Stimulated activated CD4-positive, alpha-beta T cell treated with anti-CD3 and anti-CD28 coated beads, Interleukin-12 subunit alpha, Interleukin-12 subunit beta, amount 100 ng/mL, for 48 hours (primary cell): ENCODE data around the gene CCDC69.
"Not testable (repeated sequence)": the region's sequence is repeated elsewhere in the genome, so short reads cannot be mapped to it uniquely, and the experiment has no call there.

Experiments used
- DNase-seq, 3 donors: peaks; one replicate each; pipeline ENCODE4 v3.0.0-alpha.2; 2020; ENCODE audit warnings: low read depth in 2 of 3, low spot score in 1 of 3

The CCDC69 gene

DNA sequence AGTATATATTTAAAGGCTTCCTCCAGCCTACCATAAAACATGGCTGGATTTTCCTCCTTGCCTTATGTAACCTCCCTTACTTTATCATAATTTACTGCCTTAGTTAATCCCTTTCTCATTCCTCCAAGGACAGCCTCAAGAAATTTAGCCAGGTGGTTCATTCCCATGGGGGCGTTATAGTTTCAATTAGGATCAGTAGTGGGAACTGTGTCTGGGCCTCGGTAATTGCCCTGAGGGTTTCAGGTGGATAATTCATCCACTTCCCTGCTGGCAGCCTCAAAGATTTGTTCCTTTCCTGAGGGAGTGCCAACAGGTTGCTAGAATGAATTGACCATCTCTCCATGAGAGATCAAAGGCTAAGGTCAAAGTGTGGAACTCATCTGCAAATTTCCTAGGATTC is 24.8 kb upstream of the CCDC69 start:
- no peak for DNase-seq

DNA sequence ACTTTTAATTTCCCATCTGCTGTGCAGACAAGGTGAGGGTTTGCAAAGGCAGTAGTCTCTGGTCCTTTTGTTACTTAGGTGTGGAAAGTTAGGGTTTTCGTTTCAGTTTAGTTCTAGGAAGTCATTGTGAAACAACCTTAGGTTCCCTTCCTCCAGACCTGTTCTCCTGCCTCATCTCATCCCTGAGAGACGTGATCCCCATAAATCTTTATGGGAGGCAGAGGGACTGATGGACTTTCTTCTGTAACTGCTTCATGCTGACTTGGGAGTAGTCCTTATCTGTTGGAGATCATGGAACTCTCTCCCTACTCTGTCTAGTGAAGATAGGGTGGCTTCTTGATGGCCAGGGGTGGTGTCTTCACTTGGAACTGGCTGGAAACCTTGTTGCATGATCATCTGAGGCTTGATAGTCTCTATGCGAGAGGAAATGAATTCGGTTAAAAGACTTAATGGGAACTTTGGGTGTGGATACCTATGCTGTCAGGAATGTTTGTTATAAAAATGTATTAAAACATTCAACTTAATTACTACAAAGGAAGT is 21.9 kb upstream of the CCDC69 start:
- no peak for DNase-seq

- DNase-seq = no peak
Measured at GRCh38 chr5:151244206-151244605, 20.3 kb upstream of the CCDC69 start.

- DNase-seq = no peak
Measured at GRCh38 chr5:151243564-151243963, 19.7 kb upstream of the CCDC69 start.

DNA sequence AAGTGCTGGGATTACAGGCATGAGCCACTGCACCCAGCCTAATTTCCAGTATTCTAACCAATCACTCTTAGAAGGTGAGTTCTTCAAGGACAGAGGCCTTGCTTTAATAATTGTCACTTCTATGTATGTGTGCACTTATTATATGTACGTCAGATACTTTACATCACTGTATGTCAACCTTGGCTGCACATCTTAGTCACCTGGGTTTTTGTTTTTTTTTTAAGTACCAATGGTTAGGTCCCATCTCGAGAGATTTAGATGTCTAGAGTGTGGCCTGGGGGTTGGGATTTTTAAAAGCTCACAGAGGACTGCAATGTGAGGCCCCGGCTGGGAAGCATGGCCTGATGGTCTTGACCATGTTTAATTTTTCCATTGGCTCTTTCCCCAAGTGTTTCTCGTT is 19.2 kb upstream of the CCDC69 start:
- DNase-seq = no peak

- DNase-seq = no peak
Measured at GRCh38 chr5:151240924-151241635, 17.2 kb upstream of the CCDC69 start.

- not testable (repeated sequence) for DNase-seq
Measured at GRCh38 chr5:151240268-151240835, 16.5 kb upstream of the CCDC69 start.

- peak in 2 of 3 donors; percentile 37 to 66 for DNase-seq
Measured at GRCh38 chr5:151239237-151239861, 15.5 kb upstream of the CCDC69 start.

DNA sequence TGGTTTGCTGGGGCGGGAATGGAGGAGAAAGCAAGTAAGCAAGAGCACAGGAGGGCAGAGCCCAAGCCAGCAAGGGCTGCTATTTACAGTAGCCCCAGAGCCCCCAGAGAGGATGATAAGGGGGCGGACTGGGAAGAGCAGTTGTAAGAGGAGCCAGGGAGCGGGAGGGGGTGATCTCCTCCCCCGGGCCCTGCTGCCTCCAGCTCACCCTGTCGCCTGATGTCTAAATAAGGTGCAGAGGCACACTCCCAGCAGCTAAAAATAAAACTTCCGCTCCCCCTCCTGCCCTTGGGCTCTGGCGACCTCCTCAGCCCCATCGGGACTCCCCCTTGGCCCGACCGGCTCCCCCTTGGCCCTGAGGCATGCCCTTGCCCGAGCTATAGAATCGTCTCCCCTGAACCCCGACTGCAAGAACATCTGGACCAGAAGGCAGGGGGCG is 14.4 kb upstream of the CCDC69 start:
- DNase-seq = no peak

DNA sequence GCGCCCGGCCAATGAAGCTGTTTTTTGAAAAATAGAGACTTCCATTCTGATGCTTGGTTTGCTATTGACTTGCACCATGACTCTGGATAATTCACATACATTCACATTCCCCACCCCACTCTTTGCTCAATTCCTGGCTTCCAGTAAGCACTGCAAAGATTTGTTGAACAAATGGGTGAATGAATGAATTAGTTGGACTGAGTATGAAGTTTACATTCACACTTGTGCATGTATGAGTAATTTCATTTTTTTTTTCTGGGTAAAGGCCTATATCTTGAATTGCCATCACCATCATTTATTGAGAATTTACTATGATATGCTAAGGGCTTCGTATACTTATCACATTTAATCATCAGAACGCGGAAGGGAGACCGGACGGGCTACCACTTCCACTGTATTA is 13.8 kb upstream of the CCDC69 start:
- no peak for DNase-seq

DNA sequence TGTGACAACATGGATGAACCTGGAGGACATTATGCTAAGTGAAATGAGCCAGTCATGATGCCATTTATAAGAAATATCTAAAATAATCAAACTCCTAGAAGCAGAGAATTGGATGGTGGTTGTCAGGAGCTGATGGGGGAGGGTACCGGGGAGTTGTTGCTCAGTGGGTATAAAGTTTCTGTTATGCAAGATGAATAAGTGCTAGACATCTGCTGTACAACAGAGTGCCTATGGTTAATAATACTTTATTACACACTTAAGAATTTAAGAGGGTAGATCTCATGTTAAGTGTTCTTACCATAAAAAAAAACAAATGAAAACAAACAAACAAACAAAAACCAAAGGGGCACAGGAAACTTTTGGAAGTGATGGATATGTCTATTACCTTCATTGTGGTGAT is 13.0 kb upstream of the CCDC69 start:
- DNase-seq = no peak

DNA sequence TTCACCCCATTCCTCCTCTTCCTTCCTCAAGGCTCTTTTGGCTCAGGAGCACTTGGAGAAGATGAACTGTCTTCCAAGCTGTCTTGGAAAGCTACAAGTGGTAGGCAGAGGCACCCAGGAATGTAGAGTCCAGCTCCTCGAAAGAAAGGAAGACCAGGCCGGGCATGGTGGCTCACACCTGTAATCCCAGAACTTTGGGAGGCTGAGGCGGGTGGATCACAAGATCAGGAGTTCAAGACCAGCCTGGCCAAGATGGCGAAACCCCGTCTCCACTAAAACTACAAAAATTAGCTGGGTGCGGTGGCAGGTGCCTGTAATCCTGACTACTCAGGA is 11.3 kb upstream of the CCDC69 start:
- not testable (repeated sequence) for DNase-seq

- DNase-seq = no peak
Measured at GRCh38 chr5:151234476-151235238, 10.8 kb upstream of the CCDC69 start.

DNA sequence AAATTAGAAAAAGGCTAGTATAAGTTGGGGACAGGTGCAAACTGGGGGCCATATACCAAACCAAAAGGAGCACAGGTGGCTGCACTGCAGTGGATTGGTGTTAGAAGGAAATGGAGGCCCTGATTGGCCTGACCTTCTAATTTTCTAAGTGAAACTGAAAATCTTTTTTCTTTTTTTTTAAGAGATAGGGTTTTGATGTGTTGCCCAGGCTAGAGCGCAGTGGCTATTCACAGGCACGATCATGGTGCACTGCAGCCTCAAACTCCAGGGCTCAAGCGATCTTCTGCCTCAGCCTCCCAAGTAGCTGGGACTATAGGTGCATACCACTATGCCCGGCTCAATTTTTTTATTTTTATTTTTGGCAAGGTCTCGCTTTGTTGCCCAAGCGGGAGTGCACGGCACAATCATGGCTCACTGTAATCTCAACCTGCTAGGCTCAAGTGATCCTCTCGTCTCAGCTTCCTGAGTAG is 9.8 kb upstream of the CCDC69 start:
- DNase-seq = no peak

DNA sequence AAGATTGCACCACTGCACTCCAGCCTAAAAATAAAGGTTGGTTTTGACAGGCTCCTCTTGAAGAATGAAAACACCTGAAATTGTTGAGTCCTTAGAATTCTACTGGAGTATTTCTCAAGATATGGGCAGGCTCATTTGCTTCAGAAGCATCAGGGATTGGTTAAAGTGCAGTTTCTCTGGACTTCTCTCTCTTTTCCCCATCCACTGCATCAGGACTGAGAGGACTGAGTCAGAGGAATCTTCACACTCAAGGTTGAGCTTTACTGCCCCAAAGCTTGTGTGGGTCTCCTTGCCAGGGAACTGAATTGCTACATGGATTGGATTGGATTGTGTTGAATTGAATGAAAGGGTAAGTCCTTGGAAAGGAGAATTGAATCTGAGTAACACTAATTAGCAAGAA is 7.5 kb upstream of the CCDC69 start:
- DNase-seq = no peak

DNA sequence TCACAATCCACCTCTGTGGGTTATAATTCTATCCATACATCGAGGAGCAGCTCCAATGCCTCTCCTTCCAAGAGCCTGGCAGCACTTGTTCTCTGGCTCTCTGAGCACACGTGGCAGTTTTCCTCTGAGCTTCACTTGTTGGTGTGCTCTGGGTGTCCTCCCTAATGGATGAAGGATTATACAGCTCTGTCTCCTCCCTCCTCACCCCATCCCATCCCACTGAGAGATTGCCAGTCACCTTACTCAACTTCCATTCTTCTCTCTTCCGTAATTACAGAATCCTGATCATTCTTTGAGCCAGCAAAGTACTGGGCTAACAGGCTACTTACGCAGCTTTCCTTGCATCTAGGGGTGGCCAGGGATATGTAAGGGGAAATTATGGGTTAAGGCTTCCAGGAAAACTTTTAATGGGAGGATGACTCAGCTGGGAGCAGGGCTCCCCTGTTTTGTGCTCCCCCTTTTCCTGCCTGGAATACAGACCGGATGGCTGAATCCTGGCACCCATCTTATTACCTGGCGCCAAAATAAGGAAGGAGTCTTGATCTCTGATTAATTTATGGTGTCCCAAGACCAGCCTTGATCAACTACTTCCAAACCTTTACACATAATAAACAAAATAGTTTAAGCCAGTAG is 6.3 kb upstream of the CCDC69 start:
- DNase-seq = no peak

- no peak for DNase-seq
Measured at GRCh38 chr5:151228986-151229385, 5.1 kb upstream of the CCDC69 start.

- DNase-seq = no peak
Measured at GRCh38 chr5:151227918-151228447, 4.1 kb upstream of the CCDC69 start.

- no peak for DNase-seq
Measured at GRCh38 chr5:151225475-151225874, 1.6 kb upstream of the CCDC69 start.

- DNase-seq = no peak
Measured at GRCh38 chr5:151225071-151225470, 1.2 kb upstream of the CCDC69 start.

DNA sequence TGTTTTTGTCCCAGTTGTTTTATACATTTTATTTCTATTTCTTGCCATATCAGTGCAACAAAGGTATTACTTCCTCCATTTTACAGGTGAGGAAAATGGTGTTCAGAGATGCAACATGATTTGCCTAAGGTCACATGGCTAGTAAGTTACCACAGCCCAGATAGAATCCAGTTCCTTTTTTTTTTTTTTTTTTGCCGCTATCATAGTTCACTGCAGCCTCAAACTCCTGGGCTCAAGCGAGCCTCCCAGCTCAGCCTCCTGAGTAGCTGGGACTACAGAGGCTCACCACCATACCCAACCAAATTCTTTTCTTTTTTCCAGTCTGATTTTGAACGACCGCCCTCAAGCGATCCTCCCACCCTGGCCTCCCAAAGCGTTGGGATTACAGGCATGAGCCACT is 480 bp upstream of the CCDC69 start:
- no peak for DNase-seq
